Measurements from ENCODE around the gene SERPINA5. TPM values are rescaled to one million over a fixed set of nuclear protein-coding genes. Genes with fewer than 3 reads are reported as not detected.
"Not testable (repeated sequence)": the region's sequence is repeated elsewhere in the genome, so short reads cannot be mapped to it uniquely, and the experiment has no call there.

Gene SERPINA5
- total RNA-seq, 1 experiment from 2014 or later = 0.17 TPM

DNA sequence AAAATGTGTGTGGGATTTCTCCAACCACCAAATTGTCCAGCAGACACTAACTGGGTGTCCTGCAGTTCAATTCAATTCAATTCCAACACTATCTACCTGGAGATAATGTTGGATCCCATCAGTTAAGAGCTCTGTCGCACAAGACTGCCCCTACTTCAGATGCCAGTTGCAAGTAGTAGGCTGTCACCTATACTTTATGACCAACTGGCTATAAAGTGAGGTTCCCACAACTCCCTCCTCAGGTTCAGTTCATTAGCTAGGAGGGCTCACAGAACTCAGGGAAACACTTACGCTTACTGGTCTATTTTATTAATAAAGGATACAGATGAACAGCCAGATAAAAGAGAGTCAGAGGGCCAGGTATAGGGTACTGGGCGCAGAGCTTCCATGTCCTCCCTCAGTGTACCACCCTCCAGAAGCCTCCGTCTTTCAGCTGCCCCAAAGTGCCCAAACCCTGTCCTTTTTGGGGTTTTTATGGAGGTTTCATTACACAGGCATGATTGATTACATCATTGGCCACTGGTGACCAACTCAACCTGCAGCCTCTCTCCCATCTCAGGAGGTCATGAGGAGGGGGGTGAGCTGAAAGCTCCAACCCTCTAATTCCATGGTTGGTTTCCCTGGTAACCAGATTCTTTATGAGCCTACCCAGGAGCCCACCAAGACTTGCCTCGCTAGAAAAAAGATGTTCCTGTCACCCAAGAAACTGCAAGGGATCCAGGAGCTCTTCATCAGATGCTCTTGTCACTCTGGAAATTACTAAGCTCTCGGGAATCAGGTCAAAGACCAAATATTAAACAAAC, 7.5 kb upstream of the SERPINA5 start:
- no peak for DNase-seq (ENCODE audit: low read depth)

DNA sequence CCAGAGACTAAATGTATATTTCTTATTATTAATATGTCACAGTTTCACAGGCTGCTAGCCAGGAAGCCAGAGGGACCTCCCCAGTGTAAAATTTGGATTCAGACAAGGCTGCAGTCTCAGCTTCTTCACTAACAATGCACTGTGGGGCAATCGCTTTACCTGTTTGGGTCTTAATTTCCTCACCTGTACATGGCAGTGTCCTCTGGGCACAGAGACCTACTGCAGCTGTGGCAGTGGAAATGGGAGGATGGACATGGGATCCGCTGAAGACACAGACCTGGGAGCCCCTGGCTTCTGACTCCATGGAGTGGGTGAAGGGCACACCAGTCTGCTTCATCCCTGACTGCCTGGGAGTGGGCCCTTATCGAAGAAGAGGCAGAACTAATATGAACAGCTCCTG, 6.9 kb upstream of the SERPINA5 start:
- no peak for DNase-seq (ENCODE audit: low read depth)

DNA sequence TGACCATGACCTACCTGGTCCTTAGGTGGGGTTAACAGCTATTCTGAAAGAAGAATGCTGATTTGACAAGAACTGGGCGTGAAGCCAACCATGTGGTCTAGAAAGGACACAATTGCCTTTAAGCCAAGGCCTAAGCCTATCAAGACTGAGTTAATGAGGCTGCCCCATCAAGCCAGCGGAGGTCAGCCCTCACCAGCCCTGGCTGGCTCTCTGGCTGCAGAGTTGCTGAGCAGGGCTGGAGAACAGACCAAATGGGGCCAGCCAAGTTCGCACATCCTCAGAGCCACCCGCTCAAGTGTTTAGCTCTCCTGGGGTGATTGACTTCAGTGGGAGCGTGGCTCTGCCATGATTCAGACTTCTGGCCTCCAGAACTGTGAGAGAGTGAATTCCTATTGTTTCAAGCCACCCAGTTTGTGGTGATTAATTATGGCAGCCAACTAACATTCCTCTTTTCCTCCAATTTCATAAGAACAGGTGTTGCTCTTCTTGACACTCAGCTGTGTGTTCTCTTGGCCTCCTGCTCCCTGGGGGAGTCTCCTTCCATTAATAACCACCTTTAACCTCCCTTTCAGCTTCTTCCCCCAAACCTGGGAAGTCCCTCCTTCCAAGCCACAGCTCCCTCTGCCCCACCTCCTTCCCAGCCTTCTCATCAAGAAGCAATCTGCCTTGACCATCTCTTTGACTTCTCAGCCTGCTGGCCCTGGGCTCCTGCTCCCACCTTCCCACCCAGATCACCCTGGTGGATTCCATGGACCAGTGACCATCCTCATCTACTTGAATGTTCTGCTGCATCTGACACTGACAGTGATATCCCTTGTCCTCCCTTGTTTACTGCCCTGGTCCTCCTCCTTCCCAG, 5.3 kb upstream of the SERPINA5 start:
- DNase-seq (ENCODE audit: low read depth) = peak; percentile 61

DNA sequence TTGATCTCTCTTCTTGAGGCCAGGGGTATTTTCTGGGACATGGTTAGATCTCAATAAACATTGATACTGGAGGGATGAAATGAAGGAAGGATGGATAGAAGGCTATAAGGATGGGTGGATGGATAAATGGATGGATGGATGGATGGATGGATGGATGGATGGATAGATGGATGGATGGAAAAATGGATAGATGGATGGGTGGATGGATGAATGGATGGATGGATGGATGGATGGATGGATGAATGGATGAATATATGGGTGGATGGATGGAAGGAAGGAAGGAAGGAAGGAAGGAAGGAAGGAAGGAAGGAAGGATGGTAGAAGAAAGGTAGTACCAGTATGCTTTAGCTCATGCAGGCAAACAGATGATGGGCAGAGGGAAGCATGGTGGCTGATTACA, 3.8 kb upstream of the SERPINA5 start:
- not testable (repeated sequence) for DNase-seq (ENCODE audit: low read depth)

DNA sequence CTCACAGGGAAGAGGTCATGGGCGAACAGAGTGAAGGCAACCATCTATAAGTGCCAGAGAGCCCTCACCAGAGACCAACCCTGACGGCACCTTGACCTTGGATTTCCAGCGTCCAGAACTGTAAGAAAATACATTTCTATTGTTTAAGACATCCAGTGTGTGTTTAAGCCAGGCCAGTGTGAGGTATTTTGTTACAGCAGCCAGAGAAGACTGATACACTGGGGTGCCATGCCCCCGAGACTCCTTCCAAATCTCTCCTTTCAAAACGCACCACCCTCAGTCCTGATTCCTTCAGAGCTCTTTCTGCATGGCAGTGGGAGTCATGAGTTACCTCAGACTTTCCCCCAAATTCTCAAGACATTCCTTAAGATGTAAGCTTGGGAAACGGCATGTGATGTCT, 2.5 kb upstream of the SERPINA5 start:
- DNase-seq (ENCODE audit: low read depth) = no peak

DNA sequence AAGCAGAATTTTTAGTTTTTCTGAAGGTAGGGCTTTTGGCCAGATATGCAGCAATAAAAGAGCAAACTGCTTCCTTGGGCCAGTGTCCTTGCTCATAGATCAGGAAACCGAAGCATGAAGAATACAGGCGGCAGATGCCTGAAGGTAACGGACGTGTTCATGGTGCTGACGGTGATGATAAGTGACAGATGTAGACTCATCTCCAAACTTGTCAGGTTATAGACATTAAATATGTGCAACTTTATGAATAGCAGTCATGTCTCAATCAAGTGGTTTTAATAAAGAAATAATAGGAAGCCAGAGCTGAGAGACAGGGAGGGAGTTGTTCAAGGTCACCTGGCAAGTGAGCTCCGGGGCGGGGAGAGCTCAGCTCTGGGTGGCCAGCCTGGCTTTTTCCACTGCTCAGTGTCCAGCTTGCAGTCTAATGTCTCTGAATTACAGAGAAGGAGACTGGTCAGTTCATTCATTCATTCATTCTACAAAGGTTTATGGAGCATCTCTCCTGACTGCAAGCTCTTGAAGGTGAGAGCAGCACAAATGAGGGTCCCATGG, 1.0 kb downstream of the SERPINA5 start:
- no peak for DNase-seq (ENCODE audit: low read depth)

DNA sequence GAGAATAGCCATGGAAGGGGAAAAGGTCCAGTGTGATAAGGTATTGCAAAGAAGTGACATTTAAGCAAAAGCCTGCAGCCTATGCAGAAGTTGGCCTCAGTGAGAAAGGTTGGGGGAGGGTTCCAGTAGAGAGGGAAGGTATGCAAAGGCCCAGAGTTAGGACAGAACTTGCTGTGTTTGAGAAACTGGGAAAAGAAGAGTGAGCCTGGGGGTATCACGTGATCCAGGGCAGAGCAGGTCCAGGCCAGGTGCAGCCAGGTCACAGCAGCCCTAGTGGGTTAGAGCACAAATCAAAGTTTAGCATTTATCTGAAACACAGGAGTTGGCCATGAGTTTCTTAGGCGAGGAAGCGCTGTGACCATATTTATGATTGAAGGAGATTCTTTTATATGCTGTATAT, 1.6 kb downstream of the SERPINA5 start:
- no peak for DNase-seq (ENCODE audit: low read depth)

DNA sequence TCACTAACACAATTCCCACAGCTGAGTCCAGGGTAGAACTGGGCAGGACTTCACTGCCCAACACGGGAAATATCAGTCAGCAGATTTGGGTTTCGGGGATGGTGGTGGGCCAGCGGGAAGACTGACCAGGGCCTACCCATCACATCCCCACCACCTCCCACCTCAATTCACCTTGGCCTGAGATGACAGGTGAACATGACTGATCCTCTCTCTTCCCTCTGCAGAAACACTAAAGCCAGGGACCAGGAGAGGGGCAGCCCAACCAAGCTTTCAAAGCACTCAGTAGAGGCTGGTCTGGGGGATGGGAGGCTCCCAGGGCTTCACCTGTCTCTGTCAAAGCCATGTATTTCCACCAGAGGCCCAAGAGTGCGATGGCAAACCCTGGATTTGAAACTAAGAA, 2.3 kb downstream of the SERPINA5 start:
- DNase-seq (ENCODE audit: low read depth) = no peak

DNA sequence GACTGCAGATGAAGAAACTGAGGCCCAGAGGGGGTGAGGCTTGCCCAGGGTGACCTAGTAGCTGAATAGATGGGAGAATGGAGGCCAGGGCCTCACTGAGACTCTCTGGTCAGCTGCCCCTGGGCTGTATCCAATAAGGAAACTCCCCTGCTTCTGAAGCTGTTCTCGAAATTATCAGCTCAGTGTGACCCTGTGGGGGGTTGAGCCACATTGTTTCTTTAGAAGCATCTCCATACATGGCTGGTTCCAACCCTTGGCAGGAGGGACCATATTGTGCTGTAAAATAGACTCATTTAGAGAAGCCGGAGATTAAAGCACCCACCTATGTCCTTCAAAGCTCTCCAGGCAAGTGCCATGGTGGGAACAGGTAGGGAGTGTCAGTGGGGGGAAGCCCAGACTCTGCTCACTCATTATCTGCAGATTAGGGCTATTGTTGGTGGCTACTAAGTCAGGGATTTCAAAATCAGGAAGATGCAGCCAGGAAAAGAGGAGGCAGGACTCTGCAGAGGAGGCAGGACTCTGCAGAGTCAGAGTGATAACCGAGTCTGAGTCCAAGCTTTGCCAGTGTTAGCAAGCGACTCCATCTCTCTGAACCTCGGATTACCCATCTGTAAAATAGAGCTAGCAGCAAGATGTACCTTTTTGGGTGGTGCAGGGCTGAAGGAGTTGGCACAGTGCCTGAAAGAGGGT, 3.5 kb downstream of the SERPINA5 start:
- DNase-seq (ENCODE audit: low read depth) = no peak

DNA sequence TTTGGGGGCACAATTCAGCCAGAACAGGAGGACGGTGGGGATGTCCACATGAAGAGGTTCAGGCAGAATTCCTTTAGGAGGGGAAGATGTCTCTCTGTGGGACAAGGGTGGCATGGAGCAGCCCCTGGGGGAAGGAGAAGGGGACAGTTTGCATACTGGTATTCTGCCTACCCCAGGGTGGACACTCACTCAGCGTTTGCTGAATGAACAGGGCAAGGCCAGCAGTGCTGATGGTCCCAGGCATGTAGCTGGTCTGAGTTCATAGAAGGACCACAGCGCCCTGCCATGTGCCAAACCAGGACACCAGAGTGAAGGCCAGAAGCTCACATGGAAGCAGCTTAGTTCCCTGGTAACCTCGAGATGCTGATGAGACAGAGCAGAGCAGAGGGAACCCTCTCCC, 5.4 kb downstream of the SERPINA5 start:
- no peak for DNase-seq (ENCODE audit: low read depth)

DNA sequence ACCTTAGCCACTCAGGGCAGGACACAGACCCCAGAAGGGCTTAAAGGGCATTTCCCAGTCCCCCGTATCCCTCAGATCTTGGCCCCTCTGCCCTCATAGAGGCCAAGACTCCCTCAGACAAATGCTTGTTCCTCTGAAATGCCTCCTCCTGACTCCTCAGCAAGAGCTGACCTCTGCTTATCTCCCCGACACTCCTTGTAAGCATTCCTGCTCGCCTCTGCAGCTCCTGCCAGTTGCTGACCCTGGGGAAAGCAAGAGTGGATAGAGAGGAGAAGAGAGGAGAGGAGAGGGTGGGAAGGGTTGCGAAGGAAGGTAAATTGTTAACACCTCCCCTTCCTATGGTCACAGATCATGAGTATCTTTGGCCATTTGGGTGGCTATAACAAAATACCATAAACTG, 7.1 kb downstream of the SERPINA5 start:
- DNase-seq (ENCODE audit: low read depth) = no peak

DNA sequence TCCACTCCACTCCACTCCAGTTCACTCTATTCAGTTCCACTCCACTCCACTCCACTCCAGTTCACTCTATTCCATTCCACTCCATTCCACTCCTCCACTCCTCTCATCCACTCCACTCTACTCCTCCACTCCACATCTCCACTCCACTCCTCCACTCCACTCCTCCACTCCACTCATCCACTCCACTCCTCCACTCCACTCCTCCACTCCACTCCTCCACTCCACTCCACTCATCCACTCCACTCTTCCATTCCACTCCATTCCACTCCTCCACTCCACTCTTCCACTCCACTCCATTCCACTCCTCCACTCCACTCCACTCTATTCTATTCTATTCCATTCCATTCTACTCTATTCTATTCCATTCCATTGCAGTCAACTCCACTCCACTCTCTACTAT, 9.8 kb downstream of the SERPINA5 start:
- DNase-seq (ENCODE audit: low read depth) = no peak

DNA sequence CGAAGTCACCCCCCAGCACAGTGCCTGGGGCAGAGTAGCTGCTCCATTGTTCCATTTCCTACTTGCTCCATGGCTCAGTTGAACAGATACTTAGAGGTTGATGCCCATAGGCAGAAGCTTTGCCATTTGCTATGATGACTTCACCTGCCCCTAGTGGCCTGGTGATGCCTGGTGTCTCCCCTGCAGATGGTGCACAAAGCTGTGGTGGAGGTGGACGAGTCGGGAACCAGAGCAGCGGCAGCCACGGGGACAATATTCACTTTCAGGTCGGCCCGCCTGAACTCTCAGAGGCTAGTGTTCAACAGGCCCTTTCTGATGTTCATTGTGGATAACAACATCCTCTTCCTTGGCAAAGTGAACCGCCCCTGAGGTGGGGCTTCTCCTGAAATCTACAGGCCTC, 10.6 kb downstream of the SERPINA5 start:
- no peak for DNase-seq (ENCODE audit: low read depth)

DNA sequence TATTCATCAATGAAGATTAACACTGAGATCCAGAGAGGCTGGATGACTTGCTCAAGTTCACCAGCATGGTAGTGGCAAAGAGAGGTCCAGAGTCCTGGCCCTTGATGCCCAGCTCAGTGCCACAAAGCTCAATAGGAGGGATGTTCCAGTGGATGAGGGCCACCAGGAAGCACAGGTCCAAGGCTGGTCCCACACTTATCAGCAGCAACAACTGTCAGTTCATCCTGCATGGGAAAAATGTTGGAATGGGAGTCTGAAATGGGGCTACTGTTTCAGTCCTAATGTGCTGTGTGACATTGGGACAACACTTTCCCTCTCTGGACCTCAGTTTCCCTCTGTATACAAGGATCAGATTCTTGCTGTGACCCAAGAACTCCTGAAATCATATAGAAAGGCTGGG, 11.2 kb downstream of the SERPINA5 start:
- no peak for DNase-seq (ENCODE audit: low read depth)

DNA sequence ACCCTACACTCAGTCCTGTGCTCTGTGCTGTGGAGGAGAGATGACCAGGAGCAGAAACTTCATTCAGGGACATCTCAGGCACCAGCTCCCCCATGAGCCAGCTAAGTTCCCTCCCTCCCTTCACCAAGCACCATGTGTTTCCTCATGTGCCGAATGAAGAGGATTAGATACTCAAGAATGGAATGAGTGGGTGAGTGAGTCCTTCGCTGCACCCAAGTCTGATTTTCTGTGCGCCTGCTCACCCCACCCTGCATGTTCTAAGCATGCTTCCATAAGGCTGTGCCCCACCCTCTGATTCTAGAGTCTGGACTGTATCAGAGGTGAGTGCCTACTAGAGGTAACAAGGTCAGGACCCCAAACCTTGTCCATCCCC, 12.1 kb downstream of the SERPINA5 start:
- no peak for DNase-seq (ENCODE audit: low read depth)

DNA sequence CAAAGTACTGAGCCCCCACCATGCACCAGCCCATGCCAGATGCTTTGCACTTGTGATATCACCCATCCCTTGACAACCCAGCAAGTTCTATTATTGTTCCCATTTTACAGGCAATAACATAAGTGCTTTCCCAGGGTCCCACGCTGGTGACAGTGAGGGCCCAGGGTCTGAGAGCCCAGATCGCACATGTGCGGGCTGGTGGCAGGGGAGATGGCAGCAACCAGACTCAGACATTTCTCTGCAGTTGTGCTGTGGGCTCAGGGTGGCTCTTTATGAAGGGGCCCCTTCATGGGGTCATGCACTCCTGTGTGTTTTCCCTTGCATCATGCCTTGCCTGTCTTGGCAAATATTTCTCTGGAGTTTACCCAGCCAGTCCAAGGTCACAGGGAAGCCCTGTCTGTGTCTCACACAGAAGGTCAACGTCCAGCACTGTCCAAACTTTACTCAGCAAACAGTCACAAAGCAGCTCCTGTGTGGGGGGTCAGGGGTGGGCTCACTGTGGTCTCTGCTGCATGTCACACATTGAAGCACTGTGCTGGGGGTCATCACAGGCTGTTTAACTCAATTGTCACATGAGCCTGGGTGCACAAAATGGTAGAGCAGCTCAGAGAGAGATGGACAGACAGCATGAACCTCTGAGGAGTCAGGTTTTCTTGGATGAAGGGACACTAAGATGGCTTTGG, 12.7 kb downstream of the SERPINA5 start:
- no peak for DNase-seq (ENCODE audit: low read depth)

DNA sequence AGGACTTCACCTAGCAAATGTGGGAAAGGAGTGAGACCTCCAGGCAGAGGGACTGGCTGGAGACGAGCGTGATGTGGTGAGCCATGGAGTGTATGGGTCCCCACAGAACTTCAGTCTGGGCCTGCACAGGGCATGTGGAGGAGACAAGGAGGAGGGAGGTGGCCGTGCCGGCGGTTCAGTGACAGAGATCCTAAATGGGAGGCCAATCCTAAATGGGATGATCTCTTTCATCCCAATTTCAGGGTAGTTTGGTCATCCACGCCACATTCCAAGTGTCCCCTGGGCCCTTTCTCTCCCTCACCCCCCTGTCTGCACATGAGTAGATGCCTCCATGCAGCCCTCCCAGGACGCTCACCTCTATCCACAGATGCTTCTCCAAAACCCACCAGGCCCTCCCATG, 13.2 kb downstream of the SERPINA5 start:
- no peak for DNase-seq (ENCODE audit: low read depth)

DNA sequence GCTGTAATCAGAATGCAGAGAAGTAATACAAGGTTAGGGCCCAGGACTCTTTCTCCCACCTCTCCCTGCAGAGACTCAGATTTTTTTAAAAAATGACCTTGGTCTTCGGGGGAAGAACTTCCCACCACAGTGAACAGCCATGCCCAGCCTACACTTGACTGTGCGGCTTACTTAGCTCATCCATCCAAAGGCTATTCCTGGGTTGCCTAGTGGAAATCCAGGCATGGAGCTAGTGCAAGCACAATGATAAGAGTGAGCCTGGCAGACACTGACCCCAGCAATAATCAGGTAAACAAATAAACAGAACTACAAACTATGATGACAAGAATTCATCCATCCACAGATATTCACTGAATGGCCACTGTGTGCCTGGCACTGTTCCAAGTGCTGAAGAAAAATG, 14.7 kb downstream of the SERPINA5 start:
- no peak for DNase-seq (ENCODE audit: low read depth)

DNA sequence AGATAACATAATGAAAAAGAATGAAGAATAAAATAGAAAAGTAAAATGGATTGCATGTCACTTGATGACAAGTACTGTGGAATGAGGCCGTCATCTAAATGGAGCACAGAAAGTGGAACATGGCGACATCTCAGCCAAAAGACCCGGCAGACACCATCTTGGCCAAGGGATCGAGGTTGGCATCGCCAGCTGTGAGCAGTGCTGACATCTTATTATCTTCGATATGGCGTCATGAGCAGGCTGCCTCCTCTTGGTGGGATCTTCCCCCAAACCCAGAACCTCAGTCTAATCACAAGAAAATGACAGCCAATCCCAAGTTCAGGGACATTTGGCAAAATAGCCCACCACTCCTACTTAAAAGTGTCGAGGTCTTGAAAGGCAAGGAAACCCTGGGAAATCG, 15.1 kb downstream of the SERPINA5 start:
- DNase-seq (ENCODE audit: low read depth) = no peak

DNA sequence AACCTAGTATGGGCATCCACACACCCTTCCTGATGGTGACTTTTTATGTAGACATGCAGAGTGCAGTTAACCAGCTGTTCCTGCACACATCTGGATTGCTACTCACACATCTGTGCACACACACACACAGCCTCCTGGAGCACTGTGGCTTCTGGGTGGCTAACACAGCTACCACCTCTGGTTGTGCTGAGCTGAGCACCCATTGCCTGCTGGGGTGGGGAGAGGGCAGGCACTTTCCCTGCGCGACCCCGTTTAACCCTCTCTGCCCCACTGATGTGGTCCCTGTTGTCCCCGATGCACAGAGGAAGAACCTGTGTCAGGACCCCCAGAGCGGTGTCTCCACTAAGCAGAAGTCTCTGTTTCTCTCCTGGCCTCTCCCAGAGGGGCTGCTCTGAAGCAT, 16.6 kb downstream of the SERPINA5 start:
- DNase-seq (ENCODE audit: low read depth) = no peak

DNA sequence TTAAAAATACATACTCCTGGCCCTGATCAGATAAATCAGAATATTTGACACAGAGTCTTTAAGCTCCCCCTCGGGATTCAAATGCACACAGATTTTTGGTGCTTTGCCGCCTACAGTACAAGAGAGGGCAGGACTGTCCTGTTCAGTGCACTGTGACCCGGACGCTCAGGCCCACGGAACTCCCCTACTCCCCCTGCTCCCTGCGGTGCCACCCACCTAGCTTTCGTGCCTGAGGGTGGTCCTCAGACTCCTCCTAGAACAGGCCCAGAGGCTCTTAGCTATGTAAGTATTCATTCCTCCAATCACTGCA, 17.2 kb downstream of the SERPINA5 start:
- no peak for DNase-seq (ENCODE audit: low read depth)

Data from Daoy (cell line).